Stomach (tissue), 9 donors: ENCODE measurements around the gene CDCA5. TPM values are rescaled to one million over a fixed set of nuclear protein-coding genes. Genes with fewer than 3 reads are reported as not detected.

Experiments
- DNase-seq, 2 donors: peaks; one replicate each; pipeline versions ENCODE4 v3.0.0 to v3.0.0-alpha.2; 2013 to 2019
- H3K27ac ChIP-seq, 5 donors: fragments of 200-600 bp in 4 of 5; sonication (generic) in 4 of 5; one replicate each; pipeline ENCODE4 v1.5.1; 2013 to 2019; ENCODE audit warnings: mild to moderate bottlenecking in 1 of 5, moderate library complexity in 1 of 5
- H3K27me3 ChIP-seq, 3 donors: fragments of 200-600 bp; sonication (generic); one replicate each; pipeline ENCODE4 v1.5.1; 2017 to 2019; ENCODE audit warnings: mixed run types in 1 of 3
- H3K36me3 ChIP-seq, 4 donors: fragments of 200-600 bp; sonication (generic); 1 replicate in 3 of 4; 2 replicates in 1 of 4; pipeline ENCODE4 v1.5.1; 2016 to 2019
- H3K4me1 ChIP-seq, 4 donors: fragments of 200-600 bp; sonication (generic); one replicate each; pipeline ENCODE4 v1.5.1; 2016 to 2019
- H3K4me3 ChIP-seq, 4 donors: fragments of 200-600 bp; sonication (generic) in 3 of 4; one replicate each; pipeline ENCODE4 v1.5.1; 2016 to 2019; ENCODE audit warnings: mild to moderate bottlenecking in 1 of 4
- H3K9me3 ChIP-seq, 4 donors: fragments of 200-600 bp; sonication (generic); one replicate each; pipeline ENCODE4 v1.5.1; 2016 to 2019
- CTCF ChIP-seq, 7 experiments: fragments of 450-650 bp in 4 of 7; fragments of 200-600 bp in 3 of 7; sonication (generic) in 3 of 7; IDR thresholded peaks; one replicate each; pipeline ENCODE4 v1.5.1; 2016 to 2019; ENCODE audit warnings: antibody characterized with exemption in 7 of 7, control low read depth in 2 of 7, mild to moderate bottlenecking in 1 of 7
- EP300 ChIP-seq: sonication (generic); formaldehyde crosslinking; IDR thresholded peaks from one replicate; pipeline ENCODE4 v1.6.1; 2017; ENCODE audit warnings: antibody characterized with exemption
- POLR2A ChIP-seq, 4 donors: fragments of 450-650 bp; IDR thresholded peaks; one replicate each; pipeline ENCODE4 v1.6.1; 2016; ENCODE audit warnings: antibody characterized with exemption in 4 of 4, control low read depth in 2 of 4, mild to moderate bottlenecking in 1 of 4, moderate library complexity in 1 of 4
- POLR2AphosphoS5 ChIP-seq, 3 donors: sonication (generic); formaldehyde crosslinking; IDR thresholded peaks; one replicate each; pipeline ENCODE4 v1.6.1; 2016; ENCODE audit warnings: antibody characterized with exemption in 3 of 3
- WGBS, 5 donors: extraction: QIAGEN DNeasy Blood & Tissue Kit in 3 of 5; methylation state at CpG; one replicate each; pipeline versions ENCODE4 v1.1.5 to v1.1.7; 2013 to 2018; 5-methylcytosine and 5-hydroxymethylcytosine counted together
- intact Hi-C: fragments of 100-400 bp; cut with DNase I; formaldehyde crosslinking; loops from one replicate; pipeline ENCODE4 v1.15.1; 2023; ENCODE audit warnings: low total_unique reads
- polyA plus RNA-seq, 3 donors: library from polyadenylated mRNA; stranded (reverse); fragments of 200-250 nt; gene quantifications; one replicate each; pipeline ENCODE4 v1.2.3, GENCODE V29; 2013
- total RNA-seq, 5 donors: library from RNA; depleted of rRNA; stranded (reverse); fragments of >200 nt; gene quantifications; one replicate each; pipeline versions ENCODE4 v1.1.0 to v1.2.3, GENCODE V29; 2014 to 2016
- donor health status: healthy with polysubstance abuse.
- donor health status: Bipolar disorder and iron deficiency.
- donor health status: healthy.

The CDCA5 gene
- total and polyA plus RNA-seq, 8 donors: 1.4 to 9.1 (median 3.1) TPM

DNA sequence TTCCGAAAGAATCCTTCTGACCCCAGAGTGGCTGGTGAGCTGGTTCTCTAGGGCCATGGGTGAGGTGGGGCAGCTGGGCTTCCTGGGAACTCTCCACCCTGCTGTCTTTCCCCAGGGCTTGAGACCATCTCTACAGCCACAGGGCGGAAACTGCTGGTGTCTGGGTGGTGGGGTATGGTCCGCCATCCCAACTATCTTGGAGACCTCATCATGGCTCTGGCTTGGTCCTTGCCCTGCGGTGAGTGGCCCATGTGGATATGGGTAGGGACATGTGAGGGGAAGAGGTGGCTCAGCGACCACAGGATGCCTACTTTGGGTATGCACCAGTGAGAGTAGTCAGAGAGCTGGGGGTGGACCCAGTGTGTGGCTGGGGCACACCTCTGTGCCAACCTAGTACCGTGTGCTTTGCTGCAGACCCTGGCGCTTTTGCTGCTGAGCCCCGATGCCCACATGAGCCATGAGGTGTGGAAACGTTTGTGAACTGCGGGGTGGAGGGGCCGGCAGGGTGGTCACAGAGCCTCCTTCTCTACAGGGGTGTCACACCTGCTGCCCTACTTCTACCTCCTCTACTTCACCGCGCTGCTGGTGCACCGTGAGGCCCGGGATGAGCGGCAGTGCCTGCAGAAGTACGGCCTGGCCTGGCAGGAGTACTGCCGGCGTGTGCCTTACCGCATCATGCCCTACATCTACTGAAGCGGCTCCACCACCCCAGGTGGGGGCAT is 31.7 kb upstream of the CDCA5 start:
- peak overlapping the region in 2 of 4 donors; percentile 87 to 91 for H3K4me3 ChIP-seq
- intact Hi-C loops: no loop called here
- no peaks in the 10 kb centered on the region for H3K9me3 ChIP-seq
- peaks cover 17 to 36% (median 34%) of the 10 kb centered on the region in 4 donors for H3K36me3 ChIP-seq
- peak overlapping the region in 3 of 5 donors; percentile 87 to 93 (median 91) for H3K27ac ChIP-seq
- WGBS, 5 donors: 88 to 94% (median 93%) methylated on average over 18 to 21 of the region's 21 CpGs
- peaks cover 49 to 82% (median 64%) of the 10 kb centered on the region in 4 donors for H3K4me1 ChIP-seq
- DNase-seq: no peak
- TF ChIP-seq POLR2A (IDR thresholded peaks at IDR 0.05) (no peak), CTCF (IDR thresholded peaks at IDR 0.05) (no peak), EP300 (no peak)
- H3K27me3 ChIP-seq: peaks cover 0 to 4% (median 0%) of the 10 kb centered on the region in 3 donors

- peaks cover 46 to 80% (median 66%) of the 10 kb centered on the region in 4 donors for H3K4me1 ChIP-seq
- TF ChIP-seq CTCF (IDR thresholded peaks at IDR 0.05) (no peak), EP300 (no peak), POLR2AphosphoS5 (IDR thresholded peaks at IDR 0.05) (no peak), POLR2A (IDR thresholded peaks at IDR 0.05) (no peak)
- H3K27me3 ChIP-seq: peaks cover 0 to 4% (median 0%) of the 10 kb centered on the region in 3 donors
- H3K4me3 ChIP-seq: no peak overlapping the region
- H3K27ac ChIP-seq: no peak overlapping the region
- WGBS, 5 donors: 78 to 86% (median 84%) methylated on average over 9 to 11 of the region's 11 CpGs
- intact Hi-C loops: no loop called here
- no peak for DNase-seq
- peaks cover 11 to 30% (median 28%) of the 10 kb centered on the region in 4 donors for H3K36me3 ChIP-seq
- H3K9me3 ChIP-seq: no peaks in the 10 kb centered on the region
Measured at GRCh38 chr11:65114538-65115171, 30.8 kb upstream of the CDCA5 start.

DNA sequence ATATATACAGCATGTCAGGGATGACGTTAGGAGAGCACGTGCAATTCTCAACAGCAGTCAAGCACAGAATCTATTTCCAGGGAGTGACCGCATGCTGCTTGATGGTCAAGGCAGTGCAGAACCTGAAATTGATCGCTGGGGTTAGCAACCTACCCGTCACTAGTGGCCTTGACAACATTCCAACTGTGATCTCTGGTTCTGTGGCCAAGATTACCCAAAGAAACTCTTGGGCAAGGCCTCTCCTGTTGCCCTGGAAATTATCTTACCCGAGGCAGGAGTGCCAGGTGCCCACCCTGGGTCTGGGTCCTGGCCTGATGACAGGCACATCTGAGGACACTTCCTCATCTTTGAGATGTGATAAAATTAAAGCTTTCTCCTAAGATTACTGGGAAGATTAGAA is 30.0 kb upstream of the CDCA5 start:
- intact Hi-C loops: no loop called here
- Histone ChIP-seq H3K27ac (no peak overlapping the region), H3K4me3 (no peak overlapping the region), H3K27me3 (peaks cover 0 to 4% (median 0%) of the 10 kb centered on the region in 3 donors), H3K9me3 (no peaks in the 10 kb centered on the region), H3K4me1 (peaks cover 46 to 74% (median 68%) of the 10 kb centered on the region in 4 donors), H3K36me3 (peaks cover 12 to 30% (median 28%) of the 10 kb centered on the region in 4 donors)
- no peak for TF ChIP-seq EP300
- TF ChIP-seq POLR2AphosphoS5 (IDR thresholded peaks at IDR 0.05): no peak
- no peak for TF ChIP-seq POLR2A (IDR thresholded peaks at IDR 0.05)
- no peak for TF ChIP-seq CTCF (IDR thresholded peaks at IDR 0.05)
- WGBS, 5 donors: 52 to 65% (median 57%) methylated on average over 6 of the region's 6 CpGs
- DNase-seq: no peak

DNA sequence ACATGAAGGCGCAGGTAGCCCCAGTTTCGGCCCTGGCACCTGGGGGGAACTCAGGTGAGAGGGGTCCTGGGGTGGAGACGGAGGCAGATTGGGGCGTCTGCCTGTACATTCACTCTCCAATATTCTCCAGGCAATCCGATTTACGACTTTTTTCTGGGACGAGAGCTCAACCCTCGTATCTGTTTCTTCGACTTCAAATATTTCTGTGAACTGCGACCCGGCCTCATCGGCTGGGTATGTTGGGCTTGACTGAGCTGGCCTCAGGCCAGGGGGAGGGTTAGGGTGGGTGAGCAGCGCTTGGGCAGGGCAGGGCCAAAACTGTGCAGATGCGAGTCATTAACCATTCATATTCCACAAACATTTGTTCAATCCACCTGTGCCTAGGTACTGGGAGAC is 29.5 kb upstream of the CDCA5 start:
- intact Hi-C loops: no loop called here
- peaks cover 15 to 30% (median 28%) of the 10 kb centered on the region in 4 donors for H3K36me3 ChIP-seq
- no peak for TF ChIP-seq CTCF (IDR thresholded peaks at IDR 0.05)
- TF ChIP-seq POLR2AphosphoS5 (IDR thresholded peaks at IDR 0.05): no peak
- TF ChIP-seq EP300: no peak
- no peak for TF ChIP-seq POLR2A (IDR thresholded peaks at IDR 0.05)
- peak in 1 of 2 donors; percentile 67 for DNase-seq
- peak overlapping the region; percentile 55 to 57 (median 57) for H3K4me3 ChIP-seq
- H3K27me3 ChIP-seq: peaks cover 0 to 4% (median 0%) of the 10 kb centered on the region in 3 donors
- H3K4me1 ChIP-seq: peaks cover 46 to 75% (median 69%) of the 10 kb centered on the region in 4 donors
- H3K9me3 ChIP-seq: no peaks in the 10 kb centered on the region
- 10 to 15% (median 12%) methylated on average over 14 of the region's 14 CpGs for WGBS, 5 donors
- peak overlapping the region in 4 of 5 donors; percentile 71 to 84 (median 75) for H3K27ac ChIP-seq
